ENCODE data around the gene FCN1. TPM values are rescaled to one million over a fixed set of nuclear protein-coding genes. Genes with fewer than 3 reads are reported as not detected.

FCN1 gene
- total RNA-seq, 1 experiment from 2014 or later, result not detected

GRCh38 chr9:134955801-134956200 lies 38.1 kb upstream of the FCN1 start:
- Mint-ChIP-seq H3K27me3 (ENCODE audit: insufficient read depth, unreplicated experiment) (no peaks in the 10 kb centered on the region), H3K4me3 (ENCODE audit: unreplicated experiment) (no peak overlapping the region), H3K9me3 (ENCODE audit: unreplicated experiment) (peaks cover 8% of the 10 kb centered on the region), H3K27ac (ENCODE audit: low read depth, unreplicated experiment) (no peak overlapping the region), H3K36me3 (ENCODE audit: insufficient read depth, unreplicated experiment) (no peaks in the 10 kb centered on the region), H3K4me1 (ENCODE audit: insufficient read depth, unreplicated experiment) (no peaks in the 10 kb centered on the region)
- intact Hi-C loops (cut with micrococcal nuclease), result no loop called here
- TF ChIP-seq CTCF (IDR thresholded peaks at IDR 0.05; ENCODE audit: unreplicated experiment), result no peak
- no peak for DNase-seq (ENCODE audit: unreplicated experiment)
- ChIA-PET CTCF (no interaction called here), POLR2A (no interaction called here)
- BruUV-seq (replicated peaks), result no TSS peak

GRCh38 chr9:134955156-134955555 lies 37.4 kb upstream of the FCN1 start:
- intact Hi-C loops (cut with micrococcal nuclease), result no loop called here
- no peak for TF ChIP-seq CTCF (IDR thresholded peaks at IDR 0.05; ENCODE audit: unreplicated experiment)
- ChIA-PET CTCF (interaction anchor here (0.6 kb wide), 2 partner anchors 134 to 138 kb away, joined by 3 read pairs; no protein-coding TSS in a partner anchor), POLR2A (no interaction called here)
- DNase-seq (ENCODE audit: unreplicated experiment), result no peak
- no TSS peak for BruUV-seq (replicated peaks)
- Mint-ChIP-seq H3K4me3 (ENCODE audit: unreplicated experiment) (no peak overlapping the region), H3K36me3 (ENCODE audit: insufficient read depth, unreplicated experiment) (no peaks in the 10 kb centered on the region), H3K9me3 (ENCODE audit: unreplicated experiment) (peaks cover 8% of the 10 kb centered on the region), H3K27me3 (ENCODE audit: insufficient read depth, unreplicated experiment) (no peaks in the 10 kb centered on the region), H3K27ac (ENCODE audit: low read depth, unreplicated experiment) (no peak overlapping the region), H3K4me1 (ENCODE audit: insufficient read depth, unreplicated experiment) (no peaks in the 10 kb centered on the region)

GRCh38 chr9:134951994-134952393 lies 34.3 kb upstream of the FCN1 start:
- no TSS peak for BruUV-seq (replicated peaks)
- ChIA-PET CTCF (no interaction called here), POLR2A (no interaction called here)
- DNase-seq (ENCODE audit: unreplicated experiment), result no peak
- Mint-ChIP-seq H3K27me3 (ENCODE audit: insufficient read depth, unreplicated experiment) (no peaks in the 10 kb centered on the region), H3K27ac (ENCODE audit: low read depth, unreplicated experiment) (no peak overlapping the region), H3K9me3 (ENCODE audit: unreplicated experiment) (peaks cover 8% of the 10 kb centered on the region), H3K36me3 (ENCODE audit: insufficient read depth, unreplicated experiment) (no peaks in the 10 kb centered on the region), H3K4me1 (ENCODE audit: insufficient read depth, unreplicated experiment) (no peaks in the 10 kb centered on the region), H3K4me3 (ENCODE audit: unreplicated experiment) (no peak overlapping the region)
- intact Hi-C loops (cut with micrococcal nuclease), result no loop called here
- TF ChIP-seq CTCF (IDR thresholded peaks at IDR 0.05; ENCODE audit: unreplicated experiment), result no peak

GRCh38 chr9:134951461-134951860 lies 33.7 kb upstream of the FCN1 start:
- Mint-ChIP-seq H3K27ac (ENCODE audit: low read depth, unreplicated experiment) (no peak overlapping the region), H3K9me3 (ENCODE audit: unreplicated experiment) (peaks cover 8% of the 10 kb centered on the region), H3K4me3 (ENCODE audit: unreplicated experiment) (no peak overlapping the region), H3K36me3 (ENCODE audit: insufficient read depth, unreplicated experiment) (no peaks in the 10 kb centered on the region), H3K27me3 (ENCODE audit: insufficient read depth, unreplicated experiment) (no peaks in the 10 kb centered on the region), H3K4me1 (ENCODE audit: insufficient read depth, unreplicated experiment) (no peaks in the 10 kb centered on the region)
- no TSS peak for BruUV-seq (replicated peaks)
- ChIA-PET CTCF (no interaction called here), POLR2A (no interaction called here)
- no peak for DNase-seq (ENCODE audit: unreplicated experiment)
- no peak for TF ChIP-seq CTCF (IDR thresholded peaks at IDR 0.05; ENCODE audit: unreplicated experiment)
- intact Hi-C loops (cut with micrococcal nuclease), result no loop called here

All from MCF 10A (cell line).